H9 (cell line): ENCODE measurements around the gene AKIRIN2. TPM values are rescaled to one million over a fixed set of nuclear protein-coding genes. Genes with fewer than 3 reads are reported as not detected.

ENCODE experiments used
- DNase-seq: peaks from one replicate; pipeline ENCODE4 v3.0.0-alpha.2; 2017
- H2AFZ ChIP-seq: one replicate; pipeline ENCODE4 v1.6.1; 2013; ENCODE audit warnings: mild to moderate bottlenecking, low read length, control low read depth, moderate library complexity
- H2AK5ac ChIP-seq: 2 replicates; pipeline ENCODE4 v1.6.1; 2013; ENCODE audit warnings: low read length, control low read depth, mixed read lengths; ENCODE audit not compliant: insufficient read length
- H2BK120ac ChIP-seq: one replicate; pipeline ENCODE4 v1.6.1; 2013; ENCODE audit warnings: low read depth, mild to moderate bottlenecking, low read length, control low read depth, inconsistent platforms; ENCODE audit not compliant: poor library complexity, severe bottlenecking
- H2BK12ac ChIP-seq: 2 replicates; pipeline ENCODE4 v1.6.1; 2013; ENCODE audit warnings: low read length, control low read depth, mixed read lengths, low read depth; ENCODE audit not compliant: insufficient read length
- H2BK15ac ChIP-seq: 2 replicates; pipeline ENCODE4 v1.6.1; 2013; ENCODE audit warnings: low read depth, low read length, control low read depth
- H2BK20ac ChIP-seq: one replicate; pipeline ENCODE4 v1.6.1; 2013; ENCODE audit warnings: low read depth, mild to moderate bottlenecking, low read length, control low read depth, inconsistent platforms; ENCODE audit not compliant: poor library complexity, severe bottlenecking
- H2BK5ac ChIP-seq: 2 replicates; pipeline ENCODE4 v1.6.1; 2013; ENCODE audit warnings: low read length, control low read depth, mixed read lengths; ENCODE audit not compliant: insufficient read length
- H3K14ac ChIP-seq: 2 replicates; pipeline ENCODE4 v1.6.1; 2013; ENCODE audit warnings: low read length, control low read depth; ENCODE audit not compliant: insufficient read depth
- H3K18ac ChIP-seq: 2 replicates; pipeline ENCODE4 v1.6.1; 2013; ENCODE audit warnings: low read depth, mild to moderate bottlenecking, mixed read lengths, low read length, control low read depth; ENCODE audit not compliant: insufficient read length
- H3K23ac ChIP-seq: 2 replicates; pipeline ENCODE4 v1.6.1; 2013; ENCODE audit warnings: low read length, control low read depth, mixed read lengths, low read depth; ENCODE audit not compliant: insufficient read length
- H3K23me2 ChIP-seq: 2 replicates; pipeline ENCODE4 v1.6.1; 2013; ENCODE audit warnings: low read depth, mild to moderate bottlenecking, mixed read lengths, low read length, control low read depth; ENCODE audit not compliant: insufficient read length, poor library complexity, severe bottlenecking
- H3K27ac ChIP-seq: 2 replicates; pipeline ENCODE4 v1.5.1; 2013; ENCODE audit warnings: low read length, control low read depth, mixed read lengths, low read depth; ENCODE audit not compliant: insufficient read length
- H3K27me3 ChIP-seq: 2 replicates; pipeline ENCODE4 v1.6.1; 2013; ENCODE audit warnings: low read length, control low read depth, inconsistent platforms; ENCODE audit not compliant: insufficient read depth
- H3K4ac ChIP-seq: 2 replicates; pipeline ENCODE4 v1.6.1; 2013; ENCODE audit warnings: low read depth, mild to moderate bottlenecking, control low read depth, inconsistent platforms, low read length, moderate library complexity
- H3K4me1 ChIP-seq: 2 replicates; pipeline ENCODE4 v1.6.1; 2013; ENCODE audit warnings: low read length, control low read depth, inconsistent platforms; ENCODE audit not compliant: insufficient read depth
- H3K4me2 ChIP-seq: 2 replicates; pipeline ENCODE4 v1.6.1; 2013; ENCODE audit warnings: low read length, control low read depth, mixed read lengths; ENCODE audit not compliant: insufficient read length, insufficient read depth
- H3K56ac ChIP-seq: 2 replicates; pipeline ENCODE4 v1.6.1; 2013; ENCODE audit warnings: low read depth, mild to moderate bottlenecking, mixed read lengths, low read length, control low read depth; ENCODE audit not compliant: insufficient read length
- H3K79me1 ChIP-seq: 2 replicates; pipeline ENCODE4 v1.6.1; 2013; ENCODE audit warnings: low read depth, mild to moderate bottlenecking, moderate library complexity, low read length, control low read depth, inconsistent platforms; ENCODE audit not compliant: insufficient read depth, poor library complexity, severe bottlenecking
- H3K79me2 ChIP-seq: 2 replicates; pipeline ENCODE4 v1.6.1; 2013; ENCODE audit warnings: low read length, control low read depth, inconsistent platforms; ENCODE audit not compliant: insufficient read depth
- H3K9ac ChIP-seq: 2 replicates; pipeline ENCODE4 v1.6.1; 2013; ENCODE audit warnings: low read length, control low read depth, mixed read lengths; ENCODE audit not compliant: insufficient read length; ENCODE audit errors: extremely low read depth
- H3K9me3 ChIP-seq: one replicate; pipeline ENCODE4 v1.6.1; 2013; ENCODE audit warnings: low read depth, low read length, inconsistent platforms; ENCODE audit not compliant: control insufficient read depth
- H3T11ph ChIP-seq: one replicate; pipeline ENCODE4 v1.6.1; 2013; ENCODE audit warnings: mild to moderate bottlenecking, low read length, control low read depth, inconsistent platforms
- H4K20me1 ChIP-seq: one replicate; pipeline ENCODE4 v1.6.1; 2013; ENCODE audit not compliant: control insufficient read depth, insufficient read length, insufficient read depth
- H4K5ac ChIP-seq: 2 replicates; pipeline ENCODE4 v1.6.1; 2013; ENCODE audit warnings: low read depth, mild to moderate bottlenecking, mixed read lengths, low read length, control low read depth; ENCODE audit not compliant: insufficient read length
- H4K8ac ChIP-seq: replicated peaks from 2 replicates; pipeline ENCODE4 v1.6.1; 2013; ENCODE audit warnings: low read length, control low read depth, mixed read lengths, low read depth; ENCODE audit not compliant: insufficient read length
- H4K91ac ChIP-seq: 2 replicates; pipeline ENCODE4 v1.6.1; 2013; ENCODE audit warnings: low read depth, mild to moderate bottlenecking, moderate library complexity, mixed read lengths, low read length, control low read depth; ENCODE audit not compliant: insufficient read length
- H3K27ac Mint-ChIP-seq, 3 experiments: 2 replicates in 2 of 3; 3 replicates in 1 of 3; pipeline ENCODE4 v1.8.0; 2020 to 2021; ENCODE audit warnings: mixed read lengths in 3 of 3, mild to moderate bottlenecking in 1 of 3, moderate library complexity in 1 of 3
- H3K27me3 Mint-ChIP-seq: 2 replicates; pipeline ENCODE4 v1.8.0; 2021; ENCODE audit warnings: low read depth, mild to moderate bottlenecking, moderate library complexity, mixed read lengths
- H3K36me3 Mint-ChIP-seq, 3 experiments: 2 replicates in 2 of 3; 3 replicates in 1 of 3; pipeline ENCODE4 v1.8.0; 2020 to 2021; ENCODE audit warnings: low read depth in 3 of 3, mixed read lengths in 3 of 3; ENCODE audit not compliant: insufficient read depth in 1 of 3
- H3K4me1 Mint-ChIP-seq, 2 experiments: 2 replicates each; pipeline ENCODE4 v1.8.0; 2020; ENCODE audit warnings: mixed read lengths in 2 of 2
- H3K4me3 Mint-ChIP-seq, 2 experiments: 2 replicates in 1 of 2; 3 replicates in 1 of 2; pipeline ENCODE4 v1.8.0; 2020 to 2021; ENCODE audit warnings: mild to moderate bottlenecking in 2 of 2, mixed read lengths in 2 of 2, moderate library complexity in 1 of 2
- H3K9me3 Mint-ChIP-seq, 2 experiments: 2 replicates in 1 of 2; 3 replicates in 1 of 2; pipeline ENCODE4 v1.8.0; 2020; ENCODE audit warnings: mild to moderate bottlenecking in 2 of 2, mixed read lengths in 2 of 2, moderate library complexity in 1 of 2
- CTCF ChIP-seq: fragments of 200-600 bp; sonication (generic); conservative IDR thresholded peaks from 3 replicates; pipeline ENCODE4 v1.8.0; 2021; ENCODE audit warnings: antibody characterized with exemption, mild to moderate bottlenecking
- WGBS: extraction: QIAGEN DNeasy Blood & Tissue Kit; methylation state at CpG from one replicate; pipeline ENCODE4 v1.1.7; 2013; ENCODE audit warnings: missing lambda C conversion rate, low lambda C conversion rate, mixed read lengths; ENCODE audit not compliant: insufficient read length; ENCODE audit errors: extremely low coverage; 5-methylcytosine and 5-hydroxymethylcytosine counted together
- total RNA-seq: library from RNA; stranded (reverse); gene quantifications from 2 replicates; pipeline ENCODE4 v1.2.1, GENCODE V29; 2021

AKIRIN2 gene
- total RNA-seq, 1 experiment from 2014 or later: 75.7 TPM

- Mint-ChIP-seq H3K4me1 (no peaks in the 10 kb centered on the region), H3K27ac (no peak overlapping the region), H3K27me3 (no peaks in the 10 kb centered on the region), H3K9me3 (peaks cover 12 to 16% of the 10 kb centered on the region in 2 experiments), H3K36me3 (peaks cover 0 to 14% (median 2%) of the 10 kb centered on the region in 3 experiments; a peak in 4 of 7 replicates), H3K4me3 (no peak overlapping the region)
- H2BK20ac ChIP-seq: no peak overlapping the region
- no peak overlapping the region for H2BK5ac ChIP-seq
- no peak overlapping the region for H4K91ac ChIP-seq
- H3K23ac ChIP-seq: no peak overlapping the region
- no peaks in the 10 kb centered on the region for H3K4me1 ChIP-seq
- no peak overlapping the region for H2BK15ac ChIP-seq
- DNase-seq: no peak
- no peak overlapping the region for H3K27ac ChIP-seq
- no peak overlapping the region for H2BK12ac ChIP-seq
- no peaks in the 10 kb centered on the region for H4K20me1 ChIP-seq
- H2BK120ac ChIP-seq: no peak overlapping the region
- H2AFZ ChIP-seq: no peak overlapping the region
- no peaks in the 10 kb centered on the region for H3K23me2 ChIP-seq
- WGBS: no CpG with 5 or more reads among the region's 3 CpGs
- no peak overlapping the region for H3K4me2 ChIP-seq
- no peaks in the 10 kb centered on the region for H3K79me1 ChIP-seq
- H4K8ac ChIP-seq: no peak overlapping the region
- H3K14ac ChIP-seq: no peak overlapping the region
- no peak overlapping the region for H3K4ac ChIP-seq
- H3K9me3 ChIP-seq: no peaks in the 10 kb centered on the region
- H4K5ac ChIP-seq: no peak overlapping the region
- H3K27me3 ChIP-seq: no peaks in the 10 kb centered on the region
- no peak overlapping the region for H3K56ac ChIP-seq
- no peaks in the 10 kb centered on the region for H3K79me2 ChIP-seq
- H3T11ph ChIP-seq: no peak overlapping the region
- no peak for TF ChIP-seq CTCF
- no peak overlapping the region for H2AK5ac ChIP-seq
- no peak overlapping the region for H3K9ac ChIP-seq
- no peak overlapping the region for H3K18ac ChIP-seq
Measured at GRCh38 chr6:87738000-87738399, 36.0 kb upstream of the AKIRIN2 start.
